Tibial nerve (tissue), 4 donors: ENCODE measurements around the gene FATE1. TPM values are rescaled to one million over a fixed set of nuclear protein-coding genes. Genes with fewer than 3 reads are reported as not detected.

ENCODE experiments used
- DNase-seq, 2 donors: peaks; one replicate each; pipeline ENCODE4 v3.0.0-alpha.2; 2019; ENCODE audit warnings: low spot score in 2 of 2
- H3K27ac ChIP-seq, 4 donors: fragments of 200-600 bp; sonication (generic) in 3 of 4; one replicate each; pipeline ENCODE4 v1.5.1; 2017 to 2019; ENCODE audit warnings: mild to moderate bottlenecking in 1 of 4
- H3K27me3 ChIP-seq, 2 donors: fragments of 200-600 bp; sonication (generic) in 1 of 2; one replicate each; pipeline versions ENCODE4 v1.5.1 to v1.6.0; 2017 to 2019
- H3K36me3 ChIP-seq, 3 donors: fragments of 200-600 bp; sonication (generic); one replicate each; pipeline ENCODE4 v1.5.1; 2018 to 2019
- H3K4me1 ChIP-seq, 4 donors: fragments of 200-600 bp; sonication (generic) in 3 of 4; one replicate each; pipeline ENCODE4 v1.5.1; 2017 to 2019
- H3K4me3 ChIP-seq, 4 donors: fragments of 200-600 bp; sonication (generic) in 3 of 4; one replicate each; pipeline ENCODE4 v1.5.1; 2017 to 2019; ENCODE audit warnings: mild to moderate bottlenecking in 1 of 4, moderate library complexity in 1 of 4
- H3K9me3 ChIP-seq, 4 donors: fragments of 200-600 bp; sonication (generic) in 3 of 4; one replicate each; pipeline ENCODE4 v1.5.1; 2017 to 2019
- EP300 ChIP-seq, 2 donors: sonication (generic); formaldehyde crosslinking; IDR thresholded peaks; one replicate each; pipeline ENCODE4 v1.6.1; 2017; ENCODE audit warnings: antibody characterized with exemption in 2 of 2, mild to moderate bottlenecking in 1 of 2
- POLR2A ChIP-seq, 2 donors: fragments of 450-650 bp; IDR thresholded peaks; one replicate each; pipeline ENCODE4 v1.6.1; 2017; ENCODE audit warnings: antibody characterized with exemption in 2 of 2, mild to moderate bottlenecking in 2 of 2, moderate library complexity in 2 of 2
- WGBS, 2 donors: methylation state at CpG; one replicate each; pipeline ENCODE4 v1.1.5; 2018; 5-methylcytosine and 5-hydroxymethylcytosine counted together
- total RNA-seq, 4 donors: library from RNA; depleted of rRNA; stranded (reverse); fragments of >200 nt; gene quantifications; one replicate each; pipeline ENCODE4 v1.1.0, GENCODE V29; 2016
- TF ChIP-seq, protein P1 (sequence below), 5 experiments: fragments of 200-600 bp in 3 of 5; fragments of 450-650 bp in 2 of 5; sonication (generic) in 3 of 5; IDR thresholded peaks; one replicate each; pipeline ENCODE4 v1.5.1; 2016 to 2019; ENCODE audit warnings: antibody characterized with exemption in 5 of 5, mild to moderate bottlenecking in 3 of 5, moderate library complexity in 2 of 5

FATE1 gene, protein sequence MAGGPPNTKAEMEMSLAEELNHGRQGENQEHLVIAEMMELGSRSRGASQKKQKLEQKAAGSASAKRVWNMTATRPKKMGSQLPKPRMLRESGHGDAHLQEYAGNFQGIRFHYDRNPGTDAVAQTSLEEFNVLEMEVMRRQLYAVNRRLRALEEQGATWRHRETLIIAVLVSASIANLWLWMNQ
- not detected for total RNA-seq

DNA sequence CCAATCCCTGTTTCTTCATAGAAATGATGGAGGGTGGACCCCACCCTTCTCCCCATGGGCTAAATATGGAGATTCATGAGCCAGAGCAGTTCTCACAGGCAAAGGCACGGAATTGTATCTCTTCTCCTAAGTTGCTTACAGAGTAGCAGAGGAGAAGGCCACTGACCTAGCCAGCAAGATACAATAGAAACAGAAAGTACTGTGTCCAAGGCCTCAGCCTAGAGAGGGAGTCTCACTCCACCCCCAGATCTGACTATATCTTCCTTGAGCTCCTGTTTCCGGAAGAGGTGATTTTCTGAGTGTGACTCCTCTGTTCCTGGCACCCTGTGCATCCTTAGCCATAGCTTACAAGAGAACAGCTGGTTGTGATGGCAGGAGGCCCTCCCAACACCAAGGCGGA lies at the start of gene FATE1:
Gene FATE1, plus strand, starts transcription at position 284 of the 400 bp plus-strand sequence. Its CDS starts 85 bp downstream, at position 369.
- H3K27me3 ChIP-seq, result no peaks in the 10 kb centered on the region
- no peak within 1 kb of the TSS for H3K4me3 ChIP-seq
- H3K36me3 ChIP-seq, result no peaks in the 10 kb centered on the region
- no peak within 1 kb of the TSS for H3K27ac ChIP-seq
- 66 to 88% methylated on average over 3 of the region's 3 CpGs for WGBS, 2 donors
- no peaks in the 10 kb centered on the region for H3K4me1 ChIP-seq
- no peaks in the 10 kb centered on the region for H3K9me3 ChIP-seq
- TF ChIP-seq POLR2A (IDR thresholded peaks at IDR 0.05), result no peak
- TF ChIP-seq, protein P1, sequence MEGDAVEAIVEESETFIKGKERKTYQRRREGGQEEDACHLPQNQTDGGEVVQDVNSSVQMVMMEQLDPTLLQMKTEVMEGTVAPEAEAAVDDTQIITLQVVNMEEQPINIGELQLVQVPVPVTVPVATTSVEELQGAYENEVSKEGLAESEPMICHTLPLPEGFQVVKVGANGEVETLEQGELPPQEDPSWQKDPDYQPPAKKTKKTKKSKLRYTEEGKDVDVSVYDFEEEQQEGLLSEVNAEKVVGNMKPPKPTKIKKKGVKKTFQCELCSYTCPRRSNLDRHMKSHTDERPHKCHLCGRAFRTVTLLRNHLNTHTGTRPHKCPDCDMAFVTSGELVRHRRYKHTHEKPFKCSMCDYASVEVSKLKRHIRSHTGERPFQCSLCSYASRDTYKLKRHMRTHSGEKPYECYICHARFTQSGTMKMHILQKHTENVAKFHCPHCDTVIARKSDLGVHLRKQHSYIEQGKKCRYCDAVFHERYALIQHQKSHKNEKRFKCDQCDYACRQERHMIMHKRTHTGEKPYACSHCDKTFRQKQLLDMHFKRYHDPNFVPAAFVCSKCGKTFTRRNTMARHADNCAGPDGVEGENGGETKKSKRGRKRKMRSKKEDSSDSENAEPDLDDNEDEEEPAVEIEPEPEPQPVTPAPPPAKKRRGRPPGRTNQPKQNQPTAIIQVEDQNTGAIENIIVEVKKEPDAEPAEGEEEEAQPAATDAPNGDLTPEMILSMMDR (IDR thresholded peaks at IDR 0.05), result no peak
- no peak for DNase-seq

DNA sequence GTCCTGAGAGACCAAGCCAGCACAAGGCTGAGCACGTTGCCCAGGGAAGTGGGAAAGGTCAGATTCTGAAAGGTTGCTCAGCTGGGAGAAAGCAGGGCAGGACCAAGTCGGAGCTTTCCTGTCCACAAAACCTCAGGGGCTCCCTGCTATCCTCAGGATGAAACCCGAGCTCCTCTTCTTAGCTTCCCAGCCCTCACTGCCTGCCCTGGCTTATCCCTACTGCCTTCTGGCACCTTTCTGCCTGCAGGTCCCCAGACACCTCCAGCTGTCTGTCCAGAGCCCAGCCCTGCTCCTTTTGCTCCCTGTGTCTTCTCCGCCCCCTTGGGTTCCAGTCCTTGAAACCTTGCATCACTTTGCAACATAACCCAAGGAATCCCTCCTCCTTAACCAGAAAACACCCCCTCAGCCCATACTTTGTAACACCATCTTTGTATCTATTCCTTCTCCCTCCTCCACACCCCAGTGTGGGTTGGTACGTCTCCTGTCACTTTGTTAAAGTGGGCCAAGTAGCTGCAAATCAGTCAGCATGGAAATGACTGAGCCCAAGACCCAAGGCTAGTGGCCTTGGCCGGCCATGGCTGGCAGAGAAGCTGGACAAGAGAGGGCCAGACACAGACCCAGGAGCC lies 40.6 kb upstream of the FATE1 start:
- H3K36me3 ChIP-seq, result no peaks in the 10 kb centered on the region
- no peaks in the 10 kb centered on the region for H3K4me1 ChIP-seq
- TF ChIP-seq, protein P1 (IDR thresholded peaks at IDR 0.05), result no peak
- TF ChIP-seq POLR2A (IDR thresholded peaks at IDR 0.05) (no peak), EP300 (IDR thresholded peaks at IDR 0.05) (no peak)
- H3K27ac ChIP-seq, result no peak overlapping the region
- H3K9me3 ChIP-seq, result no peaks in the 10 kb centered on the region
- WGBS, 2 donors, result 65 to 71% methylated on average over 2 to 6 of the region's 6 CpGs
- H3K27me3 ChIP-seq, result peaks cover 0 to 6% of the 10 kb centered on the region in 2 donors
- DNase-seq, result no peak
- no peak overlapping the region for H3K4me3 ChIP-seq

DNA sequence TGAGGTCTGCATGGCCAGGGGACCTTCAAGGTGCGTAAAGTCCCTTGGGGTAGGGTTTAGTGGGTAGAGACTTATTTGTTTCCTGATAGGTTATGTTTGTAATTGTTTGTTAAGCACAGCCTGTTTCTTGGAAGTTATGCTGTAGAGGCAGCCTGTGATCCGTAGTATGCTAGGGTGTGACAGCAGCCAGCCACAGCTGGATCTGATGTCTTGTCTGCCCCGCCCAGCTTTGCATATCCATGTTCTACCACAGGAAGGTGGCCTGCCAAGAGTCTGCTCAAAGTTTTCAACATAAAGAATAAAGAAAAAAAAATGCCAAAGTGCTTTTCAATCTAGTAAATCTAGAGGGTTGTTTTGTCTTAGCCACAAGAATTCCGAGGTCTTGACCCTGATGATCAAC lies 39.6 kb upstream of the FATE1 start:
- no peak overlapping the region for H3K27ac ChIP-seq
- WGBS, 2 donors, result 55 to 83% methylated on average over 4 of the region's 4 CpGs
- TF ChIP-seq EP300 (IDR thresholded peaks at IDR 0.05) (no peak), POLR2A (IDR thresholded peaks at IDR 0.05) (no peak)
- TF ChIP-seq, protein P1 (IDR thresholded peaks at IDR 0.05), result no peak
- H3K4me3 ChIP-seq, result no peak overlapping the region
- peaks cover 0 to 6% of the 10 kb centered on the region in 2 donors for H3K27me3 ChIP-seq
- H3K4me1 ChIP-seq, result no peaks in the 10 kb centered on the region
- DNase-seq, result no peak
- H3K36me3 ChIP-seq, result no peaks in the 10 kb centered on the region
- H3K9me3 ChIP-seq, result no peaks in the 10 kb centered on the region

DNA sequence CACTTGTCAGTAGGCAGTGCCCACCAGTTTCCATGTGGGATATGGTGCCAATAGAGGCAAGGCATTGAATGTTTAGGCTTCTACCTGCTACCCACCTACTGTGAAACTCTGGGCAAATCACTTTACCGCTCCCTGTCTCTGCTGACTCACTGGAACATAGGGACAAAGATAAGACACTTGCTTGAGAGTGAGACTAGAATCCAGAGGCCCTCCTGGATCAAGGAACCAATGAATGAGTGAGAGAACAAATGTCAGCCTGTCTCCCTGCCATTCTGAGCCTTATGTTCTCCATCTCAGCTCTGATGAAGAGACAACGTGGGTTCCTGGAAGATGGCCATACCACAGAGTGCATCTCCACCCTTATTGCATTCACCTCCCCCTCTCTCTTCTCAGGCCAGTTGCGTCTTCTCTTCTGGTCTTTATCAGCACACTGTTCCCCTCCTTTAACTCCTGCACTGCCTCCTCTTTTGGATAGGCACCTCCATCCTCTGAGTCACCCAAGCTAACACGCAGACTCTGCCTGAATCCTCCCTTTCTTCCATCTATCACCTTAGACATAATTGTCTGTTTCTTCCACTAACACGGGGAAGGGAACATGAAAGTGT lies 35.9 kb upstream of the FATE1 start:
- no peak overlapping the region for H3K27ac ChIP-seq
- no peaks in the 10 kb centered on the region for H3K4me1 ChIP-seq
- 57 to 59% methylated on average over 4 to 5 of the region's 5 CpGs for WGBS, 2 donors
- H3K4me3 ChIP-seq, result no peak overlapping the region
- H3K27me3 ChIP-seq, result no peaks in the 10 kb centered on the region
- H3K36me3 ChIP-seq, result no peaks in the 10 kb centered on the region
- no peak for DNase-seq
- no peaks in the 10 kb centered on the region for H3K9me3 ChIP-seq
- TF ChIP-seq, protein P1 (IDR thresholded peaks at IDR 0.05), result no peak
- TF ChIP-seq POLR2A (IDR thresholded peaks at IDR 0.05) (no peak), EP300 (IDR thresholded peaks at IDR 0.05) (no peak)

DNA sequence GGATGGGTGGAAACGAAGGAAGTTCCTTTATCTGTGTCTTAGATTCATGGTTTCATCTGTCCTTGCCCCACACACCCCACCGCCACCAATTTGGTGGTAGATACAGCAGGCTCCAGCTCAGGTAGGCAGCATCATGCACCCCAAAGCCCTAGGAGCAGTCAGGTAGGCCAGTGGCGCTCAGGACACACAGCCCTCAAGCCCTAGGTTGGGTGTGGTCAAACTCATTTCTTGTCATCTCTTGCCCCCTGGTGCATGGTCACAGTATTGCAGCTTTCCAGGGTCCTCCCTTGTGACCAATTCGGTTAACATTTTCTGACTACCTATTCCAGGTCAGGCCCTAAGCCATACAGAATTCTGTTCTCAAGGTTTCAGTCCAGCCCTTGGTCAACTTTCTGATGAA lies 35.0 kb upstream of the FATE1 start:
- Histone ChIP-seq H3K36me3 (no peaks in the 10 kb centered on the region), H3K27me3 (no peaks in the 10 kb centered on the region), H3K9me3 (no peaks in the 10 kb centered on the region), H3K4me3 (no peak overlapping the region), H3K4me1 (no peaks in the 10 kb centered on the region), H3K27ac (no peak overlapping the region)
- 58 to 76% methylated on average over 4 of the region's 4 CpGs for WGBS, 2 donors
- DNase-seq, result peak in 1 of 2 donors; percentile 36
- TF ChIP-seq, protein P1 (IDR thresholded peaks at IDR 0.05), result peak; percentile 10 to 53 (median 40)
- TF ChIP-seq EP300 (IDR thresholded peaks at IDR 0.05) (no peak), POLR2A (IDR thresholded peaks at IDR 0.05) (no peak)
